ENCODE results near the gene APOA5. TPM values are rescaled to one million over a fixed set of nuclear protein-coding genes. Genes with fewer than 3 reads are reported as not detected.

Gene APOA5
- total and polyA plus RNA-seq, 9 of the 15 experiments (the other 6 are each of a cell fraction or from before 2014, with no cell fraction given): not detected

- TF ChIP-seq E2F4 (CRISPR knock-in tag; IDR thresholded peaks at IDR 0.05; ENCODE audit: low read depth) (0 out of 2 replicates have a peak, but pooled peaks have one; percentile 30), PHF8 (IDR thresholded peaks at IDR 0.05; ENCODE audit: borderline replicate concordance, low read length) (peak; percentile 36; the same call in 1 of the 2 replicates), RBM34 (IDR thresholded peaks at IDR 0.05; ENCODE audit: borderline replicate concordance, insufficient read depth, low read length) (no peak), RB1 (IDR thresholded peaks at IDR 0.05; ENCODE audit: low read depth) (peak; percentile 95), TGIF2 (CRISPR knock-in tag; IDR thresholded peaks at IDR 0.05) (no peak), ZNF699 (CRISPR knock-in tag; IDR thresholded peaks at IDR 0.05; ENCODE audit: insufficient replicate concordance) (no peak), YY1 (IDR thresholded peaks at IDR 0.05; ENCODE audit: borderline replicate concordance in 1 of 3, control insufficient read depth in 1 of 3, extremely low read depth in 1 of 3, insufficient read depth in 3 of 3, insufficient read length in 1 of 3, insufficient replicate concordance in 2 of 3, low read depth in 1 of 3, low read length in 2 of 3) (peak in 1 of 3 experiments; percentile 62), MNT (conservative IDR thresholded peaks at IDR 0.05) (peak in 1 of 2 experiments; percentile 57; a peak in 2 of 4 replicates)
These were observed 44.3 kb upstream of the APOA5 start (continued) for GRCh38 chr11:116835791-116836631.

Data from K562 (cell line).